CD4-positive, alpha-beta T cell (primary cell): Measurements from ENCODE around the gene C2CD4D. TPM values are rescaled to one million over a fixed set of nuclear protein-coding genes. Genes with fewer than 3 reads are reported as not detected.

Source experiments
- ATAC-seq: fragments of 200-7000 bp; cut with Tn5 transposase; one replicate; pipeline ENCODE4 v1.10.0; 2022; ENCODE audit warnings: mild to moderate bottlenecking; ENCODE audit not compliant: poor library complexity
- CTCF ChIA-PET: fragments of 350-600 bp; sonication (Branson Sonifier 250); formaldehyde crosslinking; loops from one replicate; lab custom pipeline; 2021; ENCODE audit warnings: antibody characterized with exemption, inconsistent platforms; lab: Charles Lee
- POLR2A ChIA-PET: fragments of 350-600 bp; sonication (Branson Sonifier 250); formaldehyde crosslinking; loops from one replicate; lab custom pipeline; 2021; ENCODE audit warnings: antibody characterized with exemption, inconsistent platforms; lab: Charles Lee
- DNase-seq, 14 experiments: peaks; one replicate each; pipeline ENCODE4 v3.0.0-alpha.2; 2013 to 2020; ENCODE audit warnings: mixed read lengths in 2 of 14
- H3K27ac ChIP-seq, 2 donors: one replicate each; pipeline versions ENCODE4 v1.5.1 to v1.7.0; 2013; ENCODE audit warnings: low read length in 2 of 2, low read depth in 1 of 2, mild to moderate bottlenecking in 1 of 2
- H3K27me3 ChIP-seq, 2 experiments: 1 replicate in 1 of 2; 2 replicates in 1 of 2; pipeline versions ENCODE4 v1.6.1 to v1.7.0; 2013; ENCODE audit warnings: low read length in 2 of 2, control low read depth in 1 of 2, mild to moderate bottlenecking in 1 of 2, moderate library complexity in 1 of 2; ENCODE audit not compliant: insufficient read depth in 2 of 2, control insufficient read depth in 1 of 2
- H3K36me3 ChIP-seq: one replicate; pipeline ENCODE4 v1.6.1; 2013; ENCODE audit warnings: low read length, control low read depth; ENCODE audit not compliant: insufficient read depth
- H3K4me1 ChIP-seq: one replicate; pipeline ENCODE4 v1.6.1; 2013; ENCODE audit warnings: low read length, control low read depth; ENCODE audit not compliant: insufficient read depth
- H3K4me3 ChIP-seq: one replicate; pipeline ENCODE4 v1.5.1; 2013; ENCODE audit warnings: mild to moderate bottlenecking, low read length, moderate library complexity
- H3K9me3 ChIP-seq, 2 experiments: 1 replicate in 1 of 2; 2 replicates in 1 of 2; pipeline versions ENCODE4 v1.6.1 to v1.7.0; 2013; ENCODE audit warnings: low read length in 2 of 2, mild to moderate bottlenecking in 2 of 2, control low read depth in 1 of 2, moderate library complexity in 1 of 2; ENCODE audit not compliant: control insufficient read depth in 1 of 2, insufficient read depth in 1 of 2
- H3K27ac Mint-ChIP-seq: one replicate; pipeline ENCODE4 v1.8.0; 2020; ENCODE audit warnings: mixed read lengths
- H3K27me3 Mint-ChIP-seq: one replicate; pipeline ENCODE4 v1.8.0; 2021; ENCODE audit warnings: mixed read lengths
- H3K36me3 Mint-ChIP-seq: one replicate; pipeline ENCODE4 v1.8.0; 2021; ENCODE audit warnings: low read depth, mixed read lengths
- H3K4me1 Mint-ChIP-seq: one replicate; pipeline ENCODE4 v1.8.0; 2021; ENCODE audit warnings: low read depth, mixed read lengths
- H3K4me3 Mint-ChIP-seq: one replicate; pipeline ENCODE4 v1.8.0; 2020; ENCODE audit warnings: mild to moderate bottlenecking, mixed read lengths
- H3K9me3 Mint-ChIP-seq: one replicate; pipeline ENCODE4 v1.8.0; 2020; ENCODE audit warnings: mixed read lengths
- intact Hi-C, 2 experiments: fragments of 100-400 bp; cut with DNase I in 1 of 2; cut with micrococcal nuclease in 1 of 2; formaldehyde crosslinking; loops; one replicate each; pipeline versions ENCODE4 v1.15.1 to v1.9.0; 2023 to 2025; cut with DNase I, micrococcal nuclease
- total RNA-seq, 174 experiments: library from RNA in 2 of 174; stranded (reverse) in 2 of 174; gene quantifications; one replicate each; pipeline ENCODE4 v1.2.3 and lab custom pipeline; 2021 to 2026
- TF ChIP-seq, protein P1 (sequence below): fragments of 200-600 bp; IDR thresholded peaks from one replicate; pipeline ENCODE4 v1.8.0; 2022; ENCODE audit warnings: antibody characterized with exemption, mild to moderate bottlenecking

C2CD4D gene
- total RNA-seq, 2 experiments from 2014 or later, result 0.75 to 0.88 TPM

DNA sequence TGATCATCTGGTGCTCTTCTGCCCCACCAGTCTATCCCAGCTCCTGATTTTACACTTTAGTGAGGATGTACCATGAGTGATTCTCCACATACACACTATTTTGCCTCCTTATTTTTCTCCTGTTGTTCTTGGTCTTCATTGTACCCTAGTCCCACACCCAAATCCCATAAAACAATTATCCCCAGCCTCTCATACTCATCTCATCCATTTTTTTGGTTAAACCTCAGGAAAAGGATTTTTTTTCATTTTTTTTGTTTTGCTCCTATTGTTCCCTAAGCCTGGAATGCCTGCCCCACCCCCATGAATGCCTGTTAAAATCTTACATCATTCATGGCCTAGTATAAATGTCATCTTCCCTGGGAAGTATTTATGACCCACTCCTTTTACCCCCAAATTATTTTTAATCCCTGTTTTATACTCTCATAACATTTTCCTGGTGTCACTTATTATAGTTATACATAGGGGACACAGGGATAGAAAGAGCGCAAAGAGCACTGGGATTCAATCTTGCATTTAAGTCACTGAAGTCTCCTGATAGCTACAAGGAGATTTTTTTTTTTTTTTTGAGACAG is 29.5 kb downstream of the C2CD4D start:
- Mint-ChIP-seq H3K27me3 (no peaks in the 10 kb centered on the region), H3K4me1 (peaks cover 20% of the 10 kb centered on the region), H3K9me3 (no peaks in the 10 kb centered on the region), H3K4me3 (no peak overlapping the region), H3K27ac (no peak overlapping the region), H3K36me3 (no peaks in the 10 kb centered on the region)
- Histone ChIP-seq H3K9me3 (no peaks in the 10 kb centered on the region), H3K4me3 (no peak overlapping the region), H3K27me3 (no peaks in the 10 kb centered on the region), H3K27ac (no peak overlapping the region), H3K4me1 (peaks cover 30% of the 10 kb centered on the region), H3K36me3 (peaks cover 18% of the 10 kb centered on the region)
- TF ChIP-seq, protein P1, sequence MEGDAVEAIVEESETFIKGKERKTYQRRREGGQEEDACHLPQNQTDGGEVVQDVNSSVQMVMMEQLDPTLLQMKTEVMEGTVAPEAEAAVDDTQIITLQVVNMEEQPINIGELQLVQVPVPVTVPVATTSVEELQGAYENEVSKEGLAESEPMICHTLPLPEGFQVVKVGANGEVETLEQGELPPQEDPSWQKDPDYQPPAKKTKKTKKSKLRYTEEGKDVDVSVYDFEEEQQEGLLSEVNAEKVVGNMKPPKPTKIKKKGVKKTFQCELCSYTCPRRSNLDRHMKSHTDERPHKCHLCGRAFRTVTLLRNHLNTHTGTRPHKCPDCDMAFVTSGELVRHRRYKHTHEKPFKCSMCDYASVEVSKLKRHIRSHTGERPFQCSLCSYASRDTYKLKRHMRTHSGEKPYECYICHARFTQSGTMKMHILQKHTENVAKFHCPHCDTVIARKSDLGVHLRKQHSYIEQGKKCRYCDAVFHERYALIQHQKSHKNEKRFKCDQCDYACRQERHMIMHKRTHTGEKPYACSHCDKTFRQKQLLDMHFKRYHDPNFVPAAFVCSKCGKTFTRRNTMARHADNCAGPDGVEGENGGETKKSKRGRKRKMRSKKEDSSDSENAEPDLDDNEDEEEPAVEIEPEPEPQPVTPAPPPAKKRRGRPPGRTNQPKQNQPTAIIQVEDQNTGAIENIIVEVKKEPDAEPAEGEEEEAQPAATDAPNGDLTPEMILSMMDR, result no peak
- ChIA-PET POLR2A (no interaction called here), CTCF (no interaction called here)
- no peak for ATAC-seq
- no peak for DNase-seq
- intact Hi-C loops, result no loop called here

DNA sequence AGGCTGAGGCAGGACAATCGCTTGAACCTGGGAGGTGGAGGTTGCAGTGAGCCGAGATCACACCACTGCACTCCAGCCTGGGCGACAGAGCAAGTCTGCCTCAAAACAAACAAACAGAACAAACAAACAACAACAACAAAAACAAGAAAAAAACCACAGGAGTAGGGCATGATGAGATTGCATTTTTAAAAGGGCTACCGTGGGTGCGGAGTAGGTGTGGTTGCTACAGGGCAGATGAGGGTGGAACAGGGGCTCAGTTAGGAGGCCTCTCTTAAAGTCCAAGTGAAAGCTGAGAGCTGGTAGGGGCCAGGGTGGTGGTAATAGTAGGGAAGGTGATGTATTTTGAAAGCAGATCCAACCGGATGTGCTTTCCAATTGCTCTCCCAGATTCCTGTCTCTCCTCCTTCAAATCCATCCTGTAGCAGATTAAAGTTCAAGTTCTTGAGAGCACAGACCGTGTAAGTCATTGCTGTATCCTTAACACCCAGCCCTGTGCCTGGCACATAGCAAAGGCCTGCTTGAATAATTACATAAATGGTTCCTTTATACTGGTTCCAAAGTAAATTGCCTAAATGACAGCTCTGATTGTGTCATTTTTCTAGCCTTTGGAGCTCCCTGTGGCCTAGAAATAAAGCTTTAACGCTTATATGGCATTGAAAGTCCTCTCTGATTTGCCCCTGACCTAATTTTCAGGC is 30.2 kb downstream of the C2CD4D start:
- no peak overlapping the region for H3K27ac Mint-ChIP-seq
- TF ChIP-seq, protein P1, result no peak
- POLR2A ChIA-PET, result no interaction called here

DNA sequence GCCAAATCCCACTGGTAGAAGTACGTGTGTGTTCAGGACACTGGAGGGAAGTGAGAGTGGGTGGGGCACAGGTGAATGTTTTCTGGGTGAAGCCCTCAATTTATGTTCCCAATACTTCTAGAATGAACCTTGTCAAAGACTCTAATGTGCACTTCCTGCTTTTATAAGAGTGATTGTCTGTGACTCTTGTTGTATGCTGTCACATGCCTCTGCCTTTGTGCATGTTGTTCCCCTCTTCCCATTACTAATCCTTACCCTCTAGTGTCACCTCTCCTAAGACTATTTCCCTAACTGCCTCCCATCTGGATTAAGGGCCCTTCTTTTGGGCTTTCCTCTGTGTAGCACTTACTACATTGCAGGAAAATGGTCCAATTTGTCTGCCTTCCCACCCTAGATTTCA is 31.9 kb downstream of the C2CD4D start:
- TF ChIP-seq, protein P1, result no peak
- Mint-ChIP-seq H3K27ac (no peak overlapping the region), H3K27me3 (no peaks in the 10 kb centered on the region), H3K9me3 (no peaks in the 10 kb centered on the region), H3K4me1 (peaks cover 6% of the 10 kb centered on the region), H3K36me3 (no peaks in the 10 kb centered on the region), H3K4me3 (no peak overlapping the region)
- H3K4me3 ChIP-seq, result no peak overlapping the region
- H3K36me3 ChIP-seq, result peaks cover 12% of the 10 kb centered on the region
- H3K9me3 ChIP-seq, result no peaks in the 10 kb centered on the region
- POLR2A ChIA-PET, result interaction anchor here (0.9 kb wide), 1 partner anchor 17 kb away, joined by 3 read pairs; the partner anchor contains the start of gene TDRKH
- intact Hi-C loops, result no loop called here
- H3K4me1 ChIP-seq, result peaks cover 9% of the 10 kb centered on the region
- ATAC-seq, result no peak
- DNase-seq, result no peak
- no peaks in the 10 kb centered on the region for H3K27me3 ChIP-seq
- H3K27ac ChIP-seq, result no peak overlapping the region
- CTCF ChIA-PET, result no interaction called here

More for the DNA sequence above, 30.2 kb downstream of the C2CD4D start:
- Mint-ChIP-seq H3K4me3 (no peak overlapping the region), H3K9me3 (no peaks in the 10 kb centered on the region), H3K4me1 (peaks cover 13% of the 10 kb centered on the region), H3K27me3 (no peaks in the 10 kb centered on the region), H3K36me3 (no peaks in the 10 kb centered on the region)
- intact Hi-C loops, result no loop called here
- H3K36me3 ChIP-seq, result peaks cover 12% of the 10 kb centered on the region
- H3K4me3 ChIP-seq, result no peak overlapping the region
- ATAC-seq, result no peak
- H3K4me1 ChIP-seq, result peaks cover 23% of the 10 kb centered on the region
- H3K27me3 ChIP-seq, result no peaks in the 10 kb centered on the region
- CTCF ChIA-PET, result no interaction called here
- no peaks in the 10 kb centered on the region for H3K9me3 ChIP-seq
- no peak overlapping the region for H3K27ac ChIP-seq
- no peak for DNase-seq
